GM12875 (cell line): ENCODE measurements around the gene PIM2.

Experiments used
- H3K4me3 ChIP-seq: one replicate; pipeline ENCODE4 v1.5.1; 2011; ENCODE audit warnings: low read depth, low read length, control low read depth
- CTCF ChIP-seq: IDR thresholded peaks from 2 replicates; pipeline ENCODE4 v1.5.1; 2011; ENCODE audit warnings: low read depth, mild to moderate bottlenecking, control low read depth, inconsistent platforms, low read length, moderate library complexity, borderline replicate concordance; ENCODE audit not compliant: insufficient read depth

PIM2 gene

GRCh38 chrX:48918643-48919340, at the start of gene PIM2:
Gene PIM2 (minus strand): TSS chrX:48919024. CDS start chrX:48918834, 190 bp downstream.
- no peak for TF ChIP-seq CTCF
- H3K4me3 ChIP-seq, result peak within 1 kb of the TSS; percentile 60

GRCh38 chrX:48968377-48968776, 49.6 kb upstream of the PIM2 start:
- TF ChIP-seq CTCF, result no peak
- H3K4me3 ChIP-seq, result no peak overlapping the region

- TF ChIP-seq CTCF, result no peak
- no peak overlapping the region for H3K4me3 ChIP-seq
Measured at GRCh38 chrX:48966796-48967579, 48.2 kb upstream of the PIM2 start.

- TF ChIP-seq CTCF, result no peak
- no peak overlapping the region for H3K4me3 ChIP-seq
Measured at GRCh38 chrX:48965959-48966358, 47.1 kb upstream of the PIM2 start.

- TF ChIP-seq CTCF, result no peak
- H3K4me3 ChIP-seq, result no peak overlapping the region
Measured at GRCh38 chrX:48961585-48962091, 42.8 kb upstream of the PIM2 start.

GRCh38 chrX:48960291-48960690, 41.5 kb upstream of the PIM2 start:
- H3K4me3 ChIP-seq, result no peak overlapping the region
- TF ChIP-seq CTCF, result no peak

GRCh38 chrX:48958635-48959094, 39.8 kb upstream of the PIM2 start:
- H3K4me3 ChIP-seq, result peak overlapping the region; percentile 72
- no peak for TF ChIP-seq CTCF
